Hematopoietic multipotent progenitor cell treated with erythropoietin and hydrocortisone succinate and interleukin-3 and kit ligand, for 8 days (in vitro differentiated cells): ENCODE data around the gene C1QTNF5.
A peak's percentile ranks its signal among the peaks of the same experiment; 100 is the strongest.

Experiments
- DNase-seq: peaks from one replicate; pipeline ENCODE4 v3.0.0-alpha.2; 2015

C1QTNF5 gene

DNA sequence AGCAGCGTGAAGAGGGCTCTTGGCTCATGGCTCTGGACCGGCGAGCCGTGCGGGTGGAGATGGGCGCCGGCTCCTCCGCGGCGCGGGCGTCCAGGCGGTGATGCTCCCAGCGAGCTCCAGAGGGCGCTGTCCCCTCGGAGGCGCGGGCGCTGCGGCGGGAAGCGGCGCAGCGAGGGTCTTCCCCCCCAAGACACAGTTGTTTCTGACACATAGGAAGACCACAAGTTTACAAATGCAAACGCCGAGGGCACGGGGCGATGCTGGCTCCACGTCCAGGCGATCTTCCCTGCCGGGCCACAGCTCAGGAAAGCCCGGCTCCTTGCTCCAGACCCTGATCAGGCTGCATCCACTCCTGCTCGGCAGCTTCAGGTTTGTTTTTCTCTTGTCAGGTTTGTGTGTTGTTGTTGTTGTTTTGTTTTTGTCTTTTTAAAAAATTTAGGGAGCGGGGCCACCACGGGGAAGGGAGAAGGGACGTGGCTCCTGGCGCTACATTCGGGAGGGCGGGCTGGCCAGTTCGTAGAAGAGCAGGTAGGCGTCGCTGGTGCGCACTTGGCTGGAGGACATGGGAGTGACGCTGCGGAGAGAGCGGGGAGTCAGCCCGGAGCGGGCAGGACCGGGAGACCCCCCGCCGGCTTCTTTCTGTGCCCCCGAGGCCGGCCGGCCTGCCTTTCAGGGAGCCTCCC lies 15.8 kb upstream of the C1QTNF5 start:
- peak; percentile 71 for DNase-seq

DNA sequence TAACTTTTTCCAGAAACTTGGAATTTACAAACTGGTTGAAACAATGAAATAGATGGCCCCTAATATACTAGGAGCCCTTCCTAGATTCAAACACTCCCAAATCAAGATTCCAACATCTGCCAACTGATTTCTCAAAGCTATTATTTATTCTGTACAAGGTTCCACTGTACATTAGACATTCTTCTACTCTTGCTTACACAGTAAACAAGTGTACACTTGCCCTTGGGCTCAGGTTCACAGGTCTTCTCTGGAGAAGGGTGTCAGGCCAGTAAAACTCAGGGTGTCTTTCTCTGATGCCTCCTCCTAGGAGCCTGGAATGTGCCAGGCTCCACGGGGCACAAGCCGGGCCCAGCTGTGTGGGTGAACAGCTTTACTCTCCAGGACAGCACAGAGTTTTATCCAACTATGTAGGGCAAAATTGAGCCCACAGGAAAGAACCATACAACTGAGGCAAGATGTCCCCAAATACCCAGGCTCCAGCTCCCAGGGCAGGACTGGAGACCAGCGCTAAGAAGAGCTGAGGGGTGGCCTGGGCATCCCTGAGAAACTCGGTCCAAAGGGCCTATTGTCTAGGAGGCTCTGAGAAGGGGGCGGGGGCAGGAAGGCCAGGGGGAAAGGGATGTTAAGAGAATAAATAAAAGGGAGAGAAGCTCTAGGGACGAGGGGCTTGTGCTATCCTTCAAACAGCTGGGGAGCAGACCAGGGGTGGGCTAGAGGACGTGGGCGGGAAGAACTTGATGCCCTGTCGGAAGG lies 14.6 kb upstream of the C1QTNF5 start:
- DNase-seq, result no peak

DNA sequence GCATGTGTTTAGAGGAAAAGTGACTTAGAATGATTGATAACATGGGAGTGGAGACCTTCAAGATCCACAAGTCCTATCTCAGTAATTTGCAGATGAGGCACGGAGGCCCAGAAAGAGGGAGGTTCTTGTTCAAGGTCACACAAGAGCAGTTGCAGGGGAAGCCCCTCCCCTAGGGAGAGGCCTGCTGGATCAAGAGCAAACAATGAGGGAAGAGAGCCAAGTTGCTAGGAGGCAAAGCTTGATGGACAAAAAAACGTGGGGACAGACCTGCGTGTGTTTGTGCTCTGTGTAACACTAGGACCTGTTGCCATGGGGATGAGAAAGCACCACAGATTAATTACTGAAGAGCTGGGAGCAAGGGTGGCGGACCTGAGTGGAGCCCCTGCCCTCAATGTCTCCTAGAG lies 12.2 kb upstream of the C1QTNF5 start:
- no peak for DNase-seq

DNA sequence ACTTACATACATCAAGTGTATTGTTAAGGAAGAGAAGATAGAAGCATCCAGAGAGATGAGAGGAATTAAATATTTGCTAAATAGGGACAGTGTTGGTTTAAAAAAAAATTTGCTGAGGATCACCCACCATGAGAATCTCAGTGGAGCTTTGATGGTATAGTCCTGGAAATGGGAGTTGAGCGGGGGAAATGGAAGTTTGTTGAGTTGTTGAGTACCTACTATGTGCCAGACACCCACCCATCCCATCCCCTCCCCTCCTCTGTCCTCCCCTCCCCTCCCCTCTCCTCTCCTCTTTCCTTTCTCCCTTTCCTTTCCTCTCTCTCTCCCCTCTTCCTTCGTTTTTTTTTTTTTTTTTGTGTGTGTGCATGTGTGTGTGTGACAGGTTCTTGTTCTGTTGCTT lies 10.5 kb upstream of the C1QTNF5 start:
- no peak for DNase-seq

DNA sequence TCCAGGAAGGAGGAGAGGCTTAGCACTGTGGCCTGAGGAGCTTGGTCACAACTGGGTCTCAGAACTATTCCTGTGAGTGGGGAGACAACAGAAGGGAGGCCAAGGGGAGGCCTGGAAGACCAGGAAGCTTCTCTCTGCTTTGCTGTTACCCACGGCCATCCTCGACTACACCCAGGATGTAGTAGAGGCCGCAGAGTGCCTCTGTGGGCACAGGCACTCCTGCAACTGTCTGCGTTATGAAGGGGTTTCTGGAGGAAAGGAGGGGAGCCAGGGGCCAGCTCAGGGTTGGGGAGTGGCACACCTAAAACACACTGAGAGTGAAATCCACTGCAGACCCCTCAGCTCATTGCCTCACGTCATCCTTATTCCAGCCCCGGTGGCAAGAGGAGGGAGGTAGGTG lies 9.6 kb upstream of the C1QTNF5 start:
- no peak for DNase-seq

DNA sequence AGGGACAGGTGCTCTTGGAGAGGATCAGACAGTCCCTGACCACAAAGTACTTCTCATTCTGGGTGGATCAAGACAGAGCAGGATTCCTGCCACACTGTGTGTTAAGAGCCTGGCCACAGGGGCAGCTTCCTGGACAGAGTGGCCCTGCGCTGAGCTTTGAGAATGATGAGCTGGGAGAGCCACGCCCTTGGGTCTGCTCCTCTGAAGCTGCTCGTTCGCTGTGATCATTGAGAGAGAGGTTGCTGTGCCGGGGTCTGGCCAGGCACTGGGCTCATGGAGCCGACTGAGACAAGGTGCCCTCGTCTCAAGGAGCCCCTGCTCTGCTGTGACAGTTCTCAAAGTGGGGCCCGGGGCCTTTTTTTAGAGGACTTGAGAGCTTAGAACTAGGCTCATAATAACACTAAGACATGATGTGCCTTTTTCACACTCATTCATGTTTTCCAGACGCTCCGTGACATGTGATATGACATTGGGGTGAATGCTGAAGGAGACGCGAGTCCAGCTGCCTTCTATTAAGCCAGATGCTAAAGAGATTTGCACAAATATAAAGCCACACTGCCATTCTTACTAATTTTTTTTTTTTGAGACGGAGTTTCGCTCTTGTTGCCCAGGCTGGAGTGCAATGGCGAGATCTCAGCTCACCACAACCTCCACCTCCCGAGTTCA lies 7.4 kb upstream of the C1QTNF5 start:
- no peak for DNase-seq

DNA sequence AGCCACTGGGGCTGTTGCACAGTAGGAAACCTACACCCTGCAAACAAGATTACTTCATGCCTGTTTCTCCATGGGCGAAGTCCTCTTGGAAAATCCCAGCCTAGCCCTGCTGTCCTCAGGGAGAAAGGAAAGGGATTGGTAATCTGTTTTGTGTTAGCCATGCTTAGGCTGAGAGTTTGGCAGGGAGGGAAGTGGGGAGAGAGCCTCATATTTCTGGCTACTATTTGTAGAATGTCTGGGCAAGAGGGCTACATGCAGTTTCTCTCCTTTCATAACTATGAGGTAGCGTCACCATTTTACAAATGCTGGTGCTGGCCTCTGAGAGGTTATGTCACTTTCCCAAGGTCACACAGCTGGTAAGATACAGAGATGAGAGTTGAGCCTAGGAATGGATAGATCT lies 6.6 kb upstream of the C1QTNF5 start:
- no peak for DNase-seq

DNA sequence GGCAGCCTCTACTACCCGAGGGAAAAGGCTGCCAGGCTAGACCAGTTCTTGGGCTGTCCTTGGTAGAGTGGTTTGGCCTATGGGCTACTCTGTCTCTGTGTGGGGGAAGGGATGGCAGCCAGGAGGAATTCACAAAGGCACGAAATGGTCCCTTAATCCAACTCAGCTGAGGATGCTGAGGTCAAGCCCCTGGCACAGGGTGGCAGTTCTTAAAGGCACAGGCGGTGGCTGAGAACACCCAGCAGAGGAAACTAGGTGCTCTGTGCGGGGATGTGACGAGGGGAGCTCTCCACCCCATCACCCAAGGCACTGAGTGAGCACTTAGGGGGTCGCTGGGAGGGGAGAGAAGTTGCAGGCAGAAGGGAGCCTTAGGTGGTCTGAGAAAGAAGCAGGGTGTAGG lies 5.9 kb upstream of the C1QTNF5 start, which contains the start of gene MFRP:
MFRP (minus strand) TSS at position 101 of the 400 bp plus-strand sequence. CDS start 192 bp downstream, outside the sequence.
- DNase-seq, result no peak

DNA sequence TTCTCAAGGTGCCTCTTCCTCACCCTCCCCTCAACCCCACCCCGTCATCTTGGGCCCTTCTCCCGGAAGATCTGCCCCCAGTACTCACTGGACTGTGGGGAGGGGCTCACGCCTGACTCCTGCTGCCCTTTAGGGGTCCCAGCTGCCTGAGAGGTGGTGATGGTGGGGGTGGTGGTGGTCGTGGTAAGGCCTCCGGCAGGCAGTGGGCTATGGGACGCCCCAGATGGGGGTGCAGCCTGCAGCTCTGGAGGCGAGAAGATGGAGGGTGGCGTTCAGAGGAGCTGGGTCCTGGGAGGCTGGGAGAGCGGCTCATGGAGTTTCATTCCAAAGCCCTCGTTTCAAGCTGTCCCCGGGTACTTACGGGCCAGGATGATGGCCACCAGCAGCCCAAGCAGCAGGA lies 5.0 kb upstream of the C1QTNF5 start:
- no peak for DNase-seq

DNA sequence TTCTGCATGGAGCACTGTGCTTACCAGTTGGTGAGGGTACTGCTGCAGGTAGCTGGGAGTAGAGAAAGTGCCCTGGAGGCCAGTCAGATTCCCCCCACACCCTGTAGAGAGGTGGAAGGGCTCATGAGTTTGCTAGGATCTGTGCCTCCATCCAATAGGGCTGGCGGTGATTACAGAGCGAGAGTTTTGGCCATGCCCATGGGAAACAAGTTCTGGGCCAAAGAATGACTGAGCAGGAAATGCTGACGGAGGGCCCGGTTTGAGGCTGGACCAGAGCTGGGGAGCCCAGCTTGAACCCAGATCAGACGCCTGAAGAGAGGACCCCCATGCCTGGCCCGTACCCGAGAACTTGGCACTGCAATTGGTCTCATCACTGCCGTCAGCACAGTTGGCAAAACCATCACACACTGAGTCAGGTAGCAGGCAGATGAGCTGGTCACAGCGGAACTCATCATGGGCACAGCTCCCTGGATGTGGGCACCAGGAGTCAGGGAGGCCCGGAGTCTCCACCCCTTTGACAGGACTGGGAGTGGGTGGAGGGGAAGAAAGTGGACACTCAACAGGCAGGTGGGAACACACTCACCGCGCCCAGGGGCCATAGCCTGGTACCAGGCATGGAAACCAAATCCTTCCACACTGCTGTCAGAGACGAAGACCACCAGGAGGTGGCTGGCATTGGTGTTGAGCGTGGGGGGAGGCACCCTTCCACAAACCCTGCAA lies 3.8 kb upstream of the C1QTNF5 start:
- no peak for DNase-seq

DNA sequence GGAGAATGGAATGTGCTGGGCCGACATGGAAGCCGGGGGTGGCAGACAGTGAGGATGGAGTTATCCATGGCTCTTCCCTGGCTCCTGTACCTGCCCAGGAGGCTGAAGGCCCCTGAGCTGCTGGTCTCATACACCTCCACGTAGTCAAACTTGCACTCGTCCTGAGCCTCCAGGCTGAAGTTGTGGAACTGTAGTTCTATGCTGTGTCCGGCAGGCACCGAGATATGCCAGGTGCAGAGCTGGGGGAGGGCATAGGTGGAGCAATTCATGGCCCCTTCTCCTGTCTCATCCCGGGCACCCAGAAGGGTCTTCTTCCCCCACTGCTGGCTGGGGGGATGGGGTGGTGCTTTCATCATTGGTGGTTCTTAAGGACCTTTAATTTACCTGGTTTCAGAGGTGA lies 3.0 kb upstream of the C1QTNF5 start:
- no peak for DNase-seq

DNA sequence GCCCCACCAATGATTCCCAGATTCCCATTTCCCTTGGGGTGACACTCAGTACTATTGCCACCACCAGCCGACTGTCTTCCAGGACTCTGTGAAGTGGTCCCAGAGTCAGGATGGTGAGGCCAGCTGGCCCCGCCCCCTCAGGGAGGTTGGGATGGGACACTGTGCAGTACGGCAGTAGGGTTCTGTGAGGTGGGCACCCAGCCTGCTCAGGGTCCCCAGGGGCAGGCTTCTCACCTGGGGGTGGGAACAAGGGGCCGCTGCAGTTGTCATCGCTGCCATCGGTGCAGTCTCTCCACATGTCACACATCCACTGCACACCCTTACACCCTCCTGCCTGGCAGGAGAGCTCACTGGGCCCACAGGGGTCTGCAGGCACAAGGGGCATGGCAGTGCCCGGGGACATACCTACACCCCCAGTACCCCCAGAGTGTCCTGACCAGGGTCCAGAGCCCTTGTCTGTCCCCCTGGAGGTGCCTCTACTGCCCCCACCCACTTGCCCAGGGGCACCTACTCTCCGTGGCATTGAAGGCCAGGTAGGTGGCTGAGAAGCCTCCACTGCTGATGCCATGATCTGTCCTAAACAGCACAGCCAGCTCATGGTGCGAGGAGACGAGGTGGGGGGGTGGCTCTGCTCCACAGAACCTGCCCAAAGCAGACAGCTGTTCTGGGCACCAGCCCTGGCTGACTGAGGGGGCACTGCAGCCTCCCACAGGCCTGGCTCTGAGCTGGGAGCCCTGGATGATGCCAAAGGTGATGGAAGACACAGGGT lies 1.9 kb upstream of the C1QTNF5 start:
- DNase-seq, result no peak

DNA sequence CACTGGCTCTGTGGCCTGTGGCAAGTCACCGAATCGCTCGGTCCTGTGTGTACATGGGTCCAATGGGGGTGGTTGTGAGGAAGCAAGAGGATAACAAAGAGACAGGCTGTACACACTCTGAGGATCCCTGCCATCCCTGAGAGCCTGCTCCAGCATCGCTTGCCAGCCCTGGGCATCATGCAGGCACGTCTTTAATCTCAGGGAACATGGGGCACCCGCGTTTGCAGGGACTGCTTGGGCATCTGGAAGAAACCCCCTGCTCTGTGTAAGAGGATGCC lies 1.3 kb upstream of the C1QTNF5 start:
- no peak for DNase-seq

DNA sequence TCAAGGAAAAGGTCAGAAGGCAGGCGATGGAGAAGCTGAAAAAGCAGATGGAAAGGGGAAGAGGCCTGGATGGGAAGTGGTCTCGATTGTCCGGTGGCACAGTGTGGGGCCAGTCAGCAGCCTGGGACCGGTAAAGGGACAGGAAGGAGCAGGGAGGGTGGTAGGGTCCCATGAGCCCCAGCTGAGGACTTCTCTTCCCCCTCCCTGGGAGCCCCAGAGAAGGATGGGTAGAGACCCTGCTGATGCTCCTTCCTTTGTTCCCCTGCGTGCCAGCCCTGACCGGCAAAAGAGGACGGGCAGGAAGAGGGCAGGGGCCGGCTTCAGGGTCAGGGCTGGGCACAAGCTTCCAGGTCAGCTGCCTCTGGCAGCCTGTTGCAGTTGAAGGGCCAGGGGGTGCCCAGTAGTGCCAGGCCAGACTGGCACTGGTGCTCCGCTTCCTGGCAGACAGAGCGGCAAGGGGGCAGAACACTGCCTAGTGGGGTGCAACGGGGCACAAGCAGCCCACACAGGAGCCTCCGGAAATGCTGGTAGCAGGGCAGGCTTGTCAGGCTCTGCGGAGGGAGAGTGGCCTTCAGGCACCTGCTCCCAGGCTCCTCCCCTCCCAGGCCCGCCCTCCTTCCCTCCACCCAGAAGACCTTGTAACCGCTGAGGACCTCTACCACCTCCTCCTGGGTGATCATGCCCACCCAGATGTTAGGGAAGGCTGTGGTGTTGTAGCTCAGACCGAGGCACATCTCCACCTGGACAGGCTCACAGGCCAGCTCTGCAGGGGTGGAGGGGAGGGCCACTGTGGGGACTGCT lies 739 bp upstream of the C1QTNF5 start:
- no peak for DNase-seq

DNA sequence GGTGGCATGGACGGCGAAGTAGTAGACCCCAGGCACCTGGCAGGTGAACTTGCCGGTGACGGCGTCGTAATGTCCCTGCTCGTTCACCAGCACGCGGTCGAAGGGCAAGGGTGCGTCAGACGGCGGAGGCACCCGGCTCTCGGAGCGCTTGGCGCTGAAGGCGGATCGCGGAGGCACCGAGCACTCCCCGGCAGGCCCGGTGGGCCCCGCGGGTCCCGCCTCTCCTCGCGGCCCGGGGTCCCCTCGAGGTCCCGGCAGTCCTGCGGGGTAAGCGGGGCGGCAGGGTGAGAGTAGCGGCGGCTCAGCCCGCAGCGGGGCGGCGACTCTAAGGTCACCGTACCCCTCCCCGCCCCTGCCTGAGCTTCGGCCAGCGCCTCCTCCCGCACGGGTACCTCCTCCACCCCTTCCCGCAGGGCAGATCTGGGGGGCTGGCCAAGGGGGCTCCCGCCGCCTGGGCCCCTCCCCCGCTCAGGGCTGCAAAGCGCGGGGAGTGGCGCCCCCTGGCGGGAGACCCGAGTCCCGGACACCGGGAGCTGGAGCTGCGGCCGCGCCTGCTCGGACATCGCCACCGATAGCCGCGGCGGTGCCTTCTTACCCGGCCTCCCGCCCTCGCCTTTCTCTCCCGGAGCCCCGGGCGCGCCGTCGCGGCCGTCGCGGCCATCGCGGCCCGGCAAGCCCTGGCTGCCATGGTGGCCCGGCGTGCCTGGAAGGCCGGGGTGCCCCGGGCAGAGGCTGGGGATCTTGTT lies 921 bp downstream of the C1QTNF5 start:
- no peak for DNase-seq

DNA sequence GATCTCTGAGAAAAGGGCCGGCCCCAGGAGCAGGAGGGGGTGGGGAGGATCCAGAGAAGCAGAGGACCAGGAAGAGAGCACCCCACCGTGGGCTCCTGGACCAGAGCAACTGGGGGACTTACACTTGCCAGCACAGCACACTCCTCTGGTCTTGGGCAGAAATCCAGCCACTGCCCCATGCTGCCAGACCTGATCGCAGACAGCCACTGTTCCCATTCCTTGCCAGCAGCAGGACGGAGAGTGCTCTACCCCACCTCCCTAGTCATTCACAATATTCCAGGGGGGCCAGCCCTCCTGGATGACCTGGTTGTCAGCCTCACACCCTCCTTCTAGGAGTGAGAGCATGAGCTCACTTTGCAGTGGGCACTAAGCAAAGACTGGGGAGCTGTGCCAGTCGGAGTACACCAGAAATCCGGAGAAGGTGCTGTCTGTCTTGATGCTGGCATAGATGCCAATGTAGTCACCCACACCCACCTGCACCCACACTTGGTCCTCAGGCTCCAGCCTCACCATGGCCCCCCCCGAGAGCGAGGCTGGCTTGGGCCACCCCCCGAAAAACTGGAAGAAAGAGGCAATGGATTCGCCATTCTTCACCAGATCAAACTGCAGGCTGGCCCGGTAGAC lies 1.6 kb downstream of the C1QTNF5 start:
- DNase-seq, result no peak

DNA sequence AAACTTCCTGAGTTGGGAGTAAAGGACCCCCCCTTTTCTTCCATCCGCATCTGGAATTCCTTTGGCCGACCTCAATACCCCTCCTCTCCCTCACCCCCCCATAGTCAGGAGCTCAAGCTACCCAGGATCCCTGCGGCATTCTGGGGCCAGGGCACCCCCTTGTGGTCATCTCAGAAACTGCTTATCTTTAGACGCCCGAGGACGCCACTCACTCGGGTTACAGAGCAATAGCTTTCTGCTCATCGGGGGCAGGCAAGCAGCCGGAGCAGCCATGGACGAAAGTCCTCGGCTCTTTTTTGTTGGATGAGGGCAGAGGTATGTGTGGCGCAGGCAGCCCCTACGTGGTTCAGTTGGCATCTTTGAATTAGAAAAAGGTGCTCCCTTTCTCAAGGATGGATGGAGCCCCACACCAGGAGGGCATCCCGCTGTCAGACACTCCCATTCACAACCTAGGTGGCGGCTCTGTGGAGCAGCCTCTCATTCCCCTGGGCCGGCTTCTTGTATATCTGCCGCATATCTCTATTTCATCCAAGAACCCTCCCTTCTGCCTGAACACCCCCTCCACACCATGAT lies 2.3 kb downstream of the C1QTNF5 start:
- peak; percentile 77 for DNase-seq

DNA sequence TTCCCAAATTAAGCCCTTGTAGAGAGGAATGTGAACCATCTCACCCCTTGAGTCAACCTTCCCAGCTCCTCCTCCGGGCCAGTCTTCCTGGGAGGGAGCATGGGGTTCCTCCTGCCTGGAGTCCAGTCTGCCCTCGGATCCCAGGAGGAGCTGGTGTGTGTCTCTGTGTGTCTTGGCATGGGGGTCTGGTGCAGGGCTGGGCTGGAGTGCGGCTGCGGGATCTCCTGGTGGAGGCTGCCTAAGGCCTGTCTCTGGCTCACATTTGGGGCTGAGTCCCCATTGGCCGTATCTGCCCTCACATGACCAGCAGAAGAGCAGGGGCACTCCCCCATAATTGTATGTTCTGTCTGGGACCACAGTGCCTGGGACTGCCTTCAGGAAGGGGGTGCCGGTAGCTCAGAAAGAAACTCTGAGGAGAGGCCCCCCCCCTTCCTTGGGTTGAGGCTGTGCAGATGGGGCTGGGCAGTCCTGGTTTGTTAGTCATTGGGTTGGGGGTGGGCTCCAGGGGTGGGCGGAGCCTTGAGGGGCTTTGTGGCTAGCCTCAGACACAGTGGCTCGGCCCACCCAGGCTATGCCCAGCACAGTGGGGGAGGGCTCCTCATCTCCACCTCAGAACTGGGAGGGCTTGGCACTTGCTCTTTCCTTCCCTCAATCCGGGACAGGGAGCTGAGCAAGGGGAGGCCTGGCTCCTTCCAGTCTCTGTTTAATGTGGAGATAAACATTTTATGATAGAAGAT lies 2.9 kb downstream of the C1QTNF5 start:
- no peak for DNase-seq

DNA sequence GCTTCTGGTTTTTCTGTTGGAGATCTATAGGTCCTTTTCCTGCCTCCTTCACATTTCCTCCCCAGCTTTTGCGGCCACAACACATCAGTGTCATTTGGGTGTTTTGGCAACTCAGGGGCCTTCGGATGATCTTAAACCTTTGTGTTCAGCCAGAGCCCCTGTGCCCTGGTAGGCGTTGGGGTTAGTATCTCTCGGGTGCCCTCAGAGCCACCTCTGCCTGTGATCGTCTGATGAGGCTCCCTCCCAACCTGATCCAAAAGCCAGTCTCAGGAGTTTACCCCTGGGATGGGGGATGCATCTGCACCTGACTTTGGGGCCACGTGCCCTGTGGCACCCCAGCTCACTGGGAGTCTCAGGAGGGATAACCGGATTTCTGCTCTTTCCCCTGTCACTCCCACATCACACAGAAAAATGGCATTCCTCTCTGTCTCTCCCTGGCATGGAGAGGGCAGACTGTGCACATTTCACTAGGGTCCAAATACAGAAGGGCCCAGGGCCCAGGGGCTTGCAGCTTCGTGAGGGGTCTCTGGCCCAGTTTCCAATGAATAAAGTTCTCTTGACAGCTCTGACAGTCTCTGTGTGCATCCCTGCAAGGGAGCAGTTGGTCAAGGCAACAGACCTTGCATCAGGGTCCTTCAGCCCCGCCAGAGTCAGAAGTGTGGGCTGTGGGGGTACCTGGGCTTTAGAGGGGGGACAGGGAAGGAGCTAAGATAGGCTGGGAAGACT lies 3.8 kb downstream of the C1QTNF5 start:
- DNase-seq, result no peak
